Measurements from ENCODE around the gene ITIH2.
"Not testable (repeated sequence)": the region's sequence is repeated elsewhere in the genome, so short reads cannot be mapped to it uniquely, and the experiment has no call there.

ITIH2 gene

DNA sequence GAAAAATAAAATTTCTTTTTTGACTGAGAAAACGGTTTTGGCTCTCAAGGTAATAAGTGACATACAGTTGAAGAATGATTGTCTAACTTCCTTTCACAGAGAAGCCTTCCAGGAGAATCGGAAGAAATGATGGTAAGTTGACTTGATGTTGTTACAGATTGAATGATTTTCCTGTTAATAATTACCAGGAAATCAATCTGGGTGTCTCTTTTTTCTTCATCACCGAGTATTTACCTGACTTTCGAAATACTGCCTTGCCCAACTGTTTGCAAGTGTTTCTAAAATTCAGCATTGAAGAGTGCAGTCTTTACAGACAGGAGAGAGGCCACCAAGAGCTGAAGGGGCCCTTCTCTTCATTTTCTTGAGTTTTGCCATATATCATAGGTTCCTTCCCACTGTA lies 4.0 kb downstream of the ITIH2 start:
- no peak for DNase-seq (ENCODE audit: low read depth)
- H3K4me3 ChIP-seq (ENCODE audit: low read depth, low read length): no peak overlapping the region
- TF ChIP-seq, protein P1, sequence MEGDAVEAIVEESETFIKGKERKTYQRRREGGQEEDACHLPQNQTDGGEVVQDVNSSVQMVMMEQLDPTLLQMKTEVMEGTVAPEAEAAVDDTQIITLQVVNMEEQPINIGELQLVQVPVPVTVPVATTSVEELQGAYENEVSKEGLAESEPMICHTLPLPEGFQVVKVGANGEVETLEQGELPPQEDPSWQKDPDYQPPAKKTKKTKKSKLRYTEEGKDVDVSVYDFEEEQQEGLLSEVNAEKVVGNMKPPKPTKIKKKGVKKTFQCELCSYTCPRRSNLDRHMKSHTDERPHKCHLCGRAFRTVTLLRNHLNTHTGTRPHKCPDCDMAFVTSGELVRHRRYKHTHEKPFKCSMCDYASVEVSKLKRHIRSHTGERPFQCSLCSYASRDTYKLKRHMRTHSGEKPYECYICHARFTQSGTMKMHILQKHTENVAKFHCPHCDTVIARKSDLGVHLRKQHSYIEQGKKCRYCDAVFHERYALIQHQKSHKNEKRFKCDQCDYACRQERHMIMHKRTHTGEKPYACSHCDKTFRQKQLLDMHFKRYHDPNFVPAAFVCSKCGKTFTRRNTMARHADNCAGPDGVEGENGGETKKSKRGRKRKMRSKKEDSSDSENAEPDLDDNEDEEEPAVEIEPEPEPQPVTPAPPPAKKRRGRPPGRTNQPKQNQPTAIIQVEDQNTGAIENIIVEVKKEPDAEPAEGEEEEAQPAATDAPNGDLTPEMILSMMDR (IDR thresholded peaks at IDR 0.05; ENCODE audit: control insufficient read depth, extremely low read depth, insufficient read depth): no peak

DNA sequence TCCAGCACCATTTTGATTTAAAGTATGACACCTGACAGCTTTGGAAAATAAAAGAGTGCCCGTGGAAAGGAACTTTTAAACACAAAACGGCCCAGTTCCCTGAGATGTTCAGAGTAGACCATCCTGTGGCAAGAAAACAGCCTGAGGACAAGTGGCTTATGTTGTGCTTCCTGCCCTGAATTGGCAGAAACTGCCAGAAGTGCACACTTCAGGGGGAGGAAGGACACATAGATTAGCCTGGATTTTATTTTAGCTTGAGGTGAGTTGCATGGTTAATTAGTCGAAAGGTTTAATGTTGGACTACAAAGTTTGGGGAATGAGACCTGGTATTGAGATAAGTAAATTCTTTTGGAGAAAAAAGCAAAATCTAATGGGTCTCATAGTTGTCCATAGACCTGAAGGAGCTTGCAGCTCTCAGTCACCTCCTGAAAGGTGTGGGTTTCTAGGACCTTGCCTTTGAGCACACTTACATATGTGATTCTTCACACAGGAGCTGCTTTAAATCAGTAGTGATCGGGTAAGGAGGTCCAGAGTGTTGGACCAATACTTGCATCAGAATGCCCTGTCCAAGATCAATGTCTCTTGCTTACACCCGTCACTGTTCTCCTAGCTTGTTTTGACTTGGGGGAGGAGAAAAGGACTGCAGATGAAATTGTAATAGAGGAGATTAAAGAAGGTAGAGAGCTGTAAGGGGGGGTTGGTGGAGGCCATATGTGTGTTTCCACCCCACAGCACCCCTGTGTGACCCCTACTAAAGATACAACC lies 4.9 kb downstream of the ITIH2 start:
- TF ChIP-seq, protein P1 (IDR thresholded peaks at IDR 0.05; ENCODE audit: control insufficient read depth, extremely low read depth, insufficient read depth): no peak
- H3K4me3 ChIP-seq (ENCODE audit: low read depth, low read length): no peak overlapping the region
- no peak for DNase-seq (ENCODE audit: low read depth)

DNA sequence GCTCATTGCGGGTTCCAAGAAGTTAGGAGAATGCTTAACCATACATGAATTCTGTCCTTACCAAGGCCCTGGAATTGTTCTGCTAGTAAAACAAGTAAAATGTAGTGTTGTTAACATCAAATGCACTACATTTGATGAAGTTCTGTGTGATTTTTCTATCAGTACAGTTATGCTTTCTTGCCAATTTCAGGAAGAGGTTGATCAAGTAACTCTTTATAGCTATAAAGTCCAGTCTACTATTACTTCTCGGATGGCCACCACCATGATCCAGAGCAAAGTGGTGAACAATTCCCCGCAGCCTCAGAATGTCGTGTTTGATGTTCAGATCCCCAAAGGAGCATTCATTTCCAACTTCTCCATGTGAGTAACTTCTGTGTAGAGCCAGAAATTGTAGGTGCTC lies 5.7 kb downstream of the ITIH2 start:
- no peak overlapping the region for H3K4me3 ChIP-seq (ENCODE audit: low read depth, low read length)
- no peak for DNase-seq (ENCODE audit: low read depth)

DNA sequence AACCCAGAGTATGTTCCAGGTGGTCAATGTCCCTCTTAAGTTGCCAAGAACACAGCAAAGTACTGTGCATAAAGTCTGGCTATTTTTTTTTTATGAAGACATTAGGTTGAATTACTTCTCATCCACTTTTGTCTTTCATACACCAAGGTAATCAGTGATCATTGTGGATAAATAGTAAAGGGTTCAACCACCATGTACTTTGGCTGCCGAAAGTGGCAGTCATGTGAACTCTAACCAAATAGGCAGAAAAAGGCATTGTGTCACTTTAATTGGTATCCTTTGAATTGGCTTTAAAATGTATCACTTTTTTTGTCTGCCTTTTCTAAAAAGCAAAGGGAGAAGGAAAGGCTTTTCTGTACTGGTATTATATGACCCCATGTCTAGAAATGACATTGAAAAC lies 7.3 kb downstream of the ITIH2 start:
- TF ChIP-seq, protein P1 (IDR thresholded peaks at IDR 0.05; ENCODE audit: control insufficient read depth, extremely low read depth, insufficient read depth): no peak
- no peak overlapping the region for H3K4me3 ChIP-seq (ENCODE audit: low read depth, low read length)
- no peak for DNase-seq (ENCODE audit: low read depth)

More for the DNA sequence above, 5.7 kb downstream of the ITIH2 start:
- TF ChIP-seq, protein P1 (IDR thresholded peaks at IDR 0.05; ENCODE audit: control insufficient read depth, extremely low read depth, insufficient read depth): no peak

DNA sequence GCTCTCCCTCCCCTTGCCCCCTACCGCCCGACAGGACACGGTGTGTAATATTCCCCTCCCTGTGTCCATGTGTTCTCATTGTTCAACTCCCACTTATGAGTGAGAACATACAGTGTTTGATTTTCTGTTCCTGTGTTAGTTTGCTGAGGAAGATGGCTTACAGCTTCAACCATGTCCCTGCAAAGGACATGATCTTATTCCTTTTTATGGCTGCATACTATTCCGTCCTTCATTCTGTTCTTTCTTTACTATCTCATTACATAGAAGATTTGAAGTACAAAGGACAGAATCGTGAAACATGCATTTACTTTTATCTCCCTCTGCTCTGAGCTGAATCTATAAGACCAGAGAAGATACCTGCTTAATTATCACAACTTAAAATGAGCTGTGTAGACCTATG lies 8.0 kb downstream of the ITIH2 start:
- not testable (repeated sequence) for DNase-seq (ENCODE audit: low read depth); H3K4me3 ChIP-seq (ENCODE audit: low read depth, low read length)

DNA sequence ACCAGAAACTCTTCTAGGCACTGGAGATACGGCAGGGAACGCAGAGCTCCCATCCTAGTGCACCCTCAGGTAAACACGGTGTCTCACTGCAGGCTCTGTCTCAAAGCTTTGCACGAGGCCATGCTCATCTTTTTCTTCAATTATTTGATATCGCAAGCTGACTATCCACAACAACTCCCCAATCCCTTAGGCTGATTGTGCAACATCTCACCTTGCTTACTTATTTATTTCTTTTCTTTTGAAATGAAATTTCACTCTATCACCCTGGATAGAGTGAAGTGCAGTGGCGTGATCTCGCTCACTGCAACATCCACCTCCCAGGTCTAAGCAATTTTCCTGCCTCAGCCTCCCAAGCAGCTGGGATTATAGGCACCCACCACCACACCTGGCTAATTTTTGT lies 12.4 kb downstream of the ITIH2 start:
- no peak for DNase-seq (ENCODE audit: low read depth)
- no peak overlapping the region for H3K4me3 ChIP-seq (ENCODE audit: low read depth, low read length)
- TF ChIP-seq, protein P1 (IDR thresholded peaks at IDR 0.05; ENCODE audit: control insufficient read depth, extremely low read depth, insufficient read depth): no peak

DNA sequence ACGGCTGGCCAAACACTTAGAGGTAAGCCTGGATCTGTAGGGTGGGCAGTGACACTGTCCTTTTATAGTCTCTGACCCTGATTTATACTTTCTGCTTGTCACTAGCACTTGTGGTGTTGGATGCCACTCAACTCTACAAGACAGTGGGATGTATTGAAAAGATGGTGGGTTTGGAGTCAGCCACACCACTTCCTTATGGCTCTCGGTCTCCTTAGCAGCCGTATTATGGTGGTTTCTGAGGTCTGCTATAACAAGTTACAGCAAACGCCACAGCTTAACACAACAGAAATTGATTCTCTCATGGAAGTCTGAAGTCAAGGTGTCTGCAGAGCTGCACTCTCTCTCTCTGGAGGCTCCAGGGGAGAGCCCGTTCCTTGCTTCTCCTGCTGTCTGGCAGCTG lies 14.7 kb downstream of the ITIH2 start:
- TF ChIP-seq, protein P1 (IDR thresholded peaks at IDR 0.05; ENCODE audit: control insufficient read depth, extremely low read depth, insufficient read depth): no peak
- no peak overlapping the region for H3K4me3 ChIP-seq (ENCODE audit: low read depth, low read length)
- no peak for DNase-seq (ENCODE audit: low read depth)

All from LNCaP clone FGC (cell line).